Activated T-helper 1 cell treated with anti-CD3 and anti-CD28 coated beads, Interleukin-12 subunit alpha, Interleukin-12 subunit beta, Interleukin-2, Interleukin-4 antibody, amounts not matched to agents 30 ng/mL and 10 ng/mL and 1 ng/mL, durations not matched to agents 14 hours and 24 hours and 36 hours (primary cell): Measurements from ENCODE around the gene PADI2. TPM values are rescaled to one million over a fixed set of nuclear protein-coding genes. Genes with fewer than 3 reads are reported as not detected.

ENCODE experiments used
- DNase-seq: peaks from one replicate; pipeline ENCODE4 v3.0.0; 2021; ENCODE audit warnings: low spot score
- H3K27ac Mint-ChIP-seq: one replicate; pipeline ENCODE4 v1.8.0; 2021; ENCODE audit warnings: mild to moderate bottlenecking, mixed read lengths
- H3K27me3 Mint-ChIP-seq: one replicate; pipeline ENCODE4 v1.8.0; 2022; ENCODE audit warnings: mild to moderate bottlenecking, moderate library complexity, mixed read lengths; ENCODE audit not compliant: insufficient read depth
- H3K36me3 Mint-ChIP-seq: one replicate; pipeline ENCODE4 v1.8.0; 2021; ENCODE audit warnings: low read depth, mixed read lengths
- H3K4me1 Mint-ChIP-seq: one replicate; pipeline ENCODE4 v1.8.0; 2021; ENCODE audit warnings: low read depth, mixed read lengths
- H3K4me3 Mint-ChIP-seq: one replicate; pipeline ENCODE4 v1.8.0; 2021; ENCODE audit warnings: mild to moderate bottlenecking, moderate library complexity, mixed read lengths
- H3K9me3 Mint-ChIP-seq: one replicate; pipeline ENCODE4 v1.8.0; 2021; ENCODE audit warnings: mixed read lengths
- intact Hi-C: fragments of 100-400 bp; cut with micrococcal nuclease; formaldehyde crosslinking; loops from one replicate; pipeline ENCODE4 v1.15.1; 2024
- total RNA-seq: library from RNA; stranded (reverse); gene quantifications from 2 replicates; pipeline ENCODE4 v1.2.3, GENCODE V29; 2022

The PADI2 gene
- total RNA-seq, 1 donor from 2014 or later, result not detected

DNA sequence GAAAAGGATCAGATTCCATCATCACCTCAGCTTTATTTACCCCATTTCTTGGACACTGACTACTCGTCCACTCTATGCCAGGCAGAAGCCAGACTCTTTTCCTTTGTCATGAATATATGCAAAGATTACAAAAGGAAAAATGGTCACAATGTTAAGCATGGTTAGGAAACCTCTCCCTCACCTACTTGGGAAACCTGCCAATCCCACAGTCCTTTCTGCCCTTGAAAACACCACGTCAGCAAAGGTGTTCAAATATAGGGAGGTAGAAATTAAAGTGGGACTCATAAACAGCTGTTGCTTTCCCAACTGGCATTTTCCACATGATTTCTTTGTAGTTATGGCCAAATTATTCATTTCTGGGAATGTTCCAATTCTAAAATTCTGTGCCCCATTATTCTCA, 91.4 kb downstream of the PADI2 start:
- no peaks in the 10 kb centered on the region for H3K27me3 Mint-ChIP-seq
- no peak for DNase-seq
- intact Hi-C loops, result no loop called here
- no peaks in the 10 kb centered on the region for H3K9me3 Mint-ChIP-seq
- peaks cover 33% of the 10 kb centered on the region for H3K36me3 Mint-ChIP-seq
- no peak overlapping the region for H3K27ac Mint-ChIP-seq
- no peak overlapping the region for H3K4me3 Mint-ChIP-seq
- H3K4me1 Mint-ChIP-seq, result peaks cover 5% of the 10 kb centered on the region

DNA sequence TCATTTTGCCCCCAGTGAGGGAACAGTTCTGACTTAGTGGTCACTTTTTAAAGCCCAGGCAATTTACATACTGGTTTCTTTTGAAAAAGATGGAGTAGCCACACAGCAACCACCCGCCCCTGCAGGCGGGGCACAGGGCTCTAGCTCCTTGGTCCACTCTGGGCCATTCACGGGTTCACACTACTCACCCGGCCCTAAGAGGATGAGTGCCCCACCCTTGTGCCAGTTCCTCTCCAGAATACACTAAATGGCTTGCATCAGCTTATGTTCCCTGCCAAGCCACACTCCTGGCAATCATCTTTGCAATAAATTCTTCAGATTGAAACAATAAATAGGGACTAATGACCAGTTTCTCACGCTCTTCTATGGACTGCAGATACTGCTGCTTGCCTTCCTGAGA, 91.8 kb downstream of the PADI2 start:
- intact Hi-C loops, result no loop called here
- H3K4me3 Mint-ChIP-seq, result no peak overlapping the region
- H3K4me1 Mint-ChIP-seq, result peaks cover 8% of the 10 kb centered on the region
- no peaks in the 10 kb centered on the region for H3K27me3 Mint-ChIP-seq
- H3K27ac Mint-ChIP-seq, result no peak overlapping the region
- peaks cover 33% of the 10 kb centered on the region for H3K36me3 Mint-ChIP-seq
- H3K9me3 Mint-ChIP-seq, result no peaks in the 10 kb centered on the region
- DNase-seq, result no peak

DNA sequence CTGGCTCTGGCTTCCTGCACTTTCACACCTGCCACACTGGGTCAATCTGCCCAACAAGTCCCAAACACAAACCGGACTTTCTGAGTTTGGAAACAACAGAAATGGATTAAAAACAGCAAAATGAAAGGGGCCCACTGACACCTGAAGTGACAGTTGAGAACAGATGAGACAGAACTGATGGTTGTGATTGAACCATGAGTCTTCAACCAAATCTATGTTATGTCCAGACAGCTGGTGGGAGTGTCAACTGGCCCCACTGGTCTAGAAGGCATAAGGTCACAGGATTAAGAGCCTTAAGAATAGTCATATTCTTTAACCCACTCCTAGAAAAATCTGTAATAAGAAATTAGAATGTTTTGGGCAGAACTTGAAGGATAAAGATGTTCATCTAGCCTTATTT, 94.5 kb downstream of the PADI2 start:
- Mint-ChIP-seq H3K9me3 (no peaks in the 10 kb centered on the region), H3K36me3 (peaks cover 46% of the 10 kb centered on the region), H3K4me3 (no peak overlapping the region)

DNA sequence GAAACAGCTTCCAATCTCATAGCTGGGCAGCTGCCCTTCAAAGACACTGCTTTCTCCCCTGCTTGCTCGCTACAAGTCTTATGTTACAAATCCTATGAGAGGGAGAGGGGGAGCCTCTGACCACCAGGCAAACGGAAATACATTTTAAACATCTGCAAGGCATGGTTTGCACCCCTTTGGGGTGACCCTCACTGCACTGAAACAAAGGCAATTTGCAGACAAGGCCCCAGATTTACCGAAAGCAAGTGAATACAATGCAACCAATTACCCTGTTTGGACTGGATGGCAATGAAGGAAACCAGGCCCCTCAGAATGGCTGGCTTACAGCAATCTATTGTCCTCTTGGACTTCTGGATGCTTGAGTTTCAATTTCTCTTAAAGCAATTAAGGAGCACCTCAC, 95.7 kb downstream of the PADI2 start:
- no peak overlapping the region for H3K4me3 Mint-ChIP-seq
- DNase-seq, result no peak
- H3K27ac Mint-ChIP-seq, result no peak overlapping the region
- H3K4me1 Mint-ChIP-seq, result peaks cover 21% of the 10 kb centered on the region
- H3K27me3 Mint-ChIP-seq, result no peaks in the 10 kb centered on the region
- no peaks in the 10 kb centered on the region for H3K9me3 Mint-ChIP-seq
- intact Hi-C loops, result no loop called here
- H3K36me3 Mint-ChIP-seq, result peaks cover 49% of the 10 kb centered on the region

More for the DNA sequence above, 94.5 kb downstream of the PADI2 start:
- Mint-ChIP-seq H3K4me1 (peaks cover 10% of the 10 kb centered on the region), H3K27ac (no peak overlapping the region), H3K27me3 (no peaks in the 10 kb centered on the region)
- DNase-seq, result no peak
- intact Hi-C loops, result no loop called here

DNA sequence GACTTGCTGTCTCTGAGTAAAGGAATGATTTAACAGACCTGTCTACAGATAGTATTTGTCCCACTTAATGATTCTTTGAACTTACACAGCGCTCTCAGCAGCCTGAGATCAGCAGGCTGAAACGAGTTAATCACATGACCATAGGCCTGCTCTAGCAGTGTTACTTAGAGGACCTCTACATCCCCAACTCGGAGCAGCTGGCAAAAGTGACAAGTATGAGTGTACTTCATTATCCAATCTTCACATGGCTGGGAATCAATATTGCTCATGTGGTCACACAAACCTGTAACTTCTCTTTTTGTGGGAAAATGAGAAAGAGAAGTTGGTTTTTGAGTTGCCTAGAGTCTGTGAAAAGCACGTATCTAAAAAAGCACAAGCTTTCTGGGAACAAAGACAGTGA, 96.1 kb downstream of the PADI2 start:
- intact Hi-C loops, result no loop called here
- Mint-ChIP-seq H3K9me3 (no peaks in the 10 kb centered on the region), H3K27me3 (no peaks in the 10 kb centered on the region), H3K4me3 (no peak overlapping the region), H3K27ac (no peak overlapping the region), H3K36me3 (peaks cover 48% of the 10 kb centered on the region), H3K4me1 (peaks cover 21% of the 10 kb centered on the region)
- no peak for DNase-seq

DNA sequence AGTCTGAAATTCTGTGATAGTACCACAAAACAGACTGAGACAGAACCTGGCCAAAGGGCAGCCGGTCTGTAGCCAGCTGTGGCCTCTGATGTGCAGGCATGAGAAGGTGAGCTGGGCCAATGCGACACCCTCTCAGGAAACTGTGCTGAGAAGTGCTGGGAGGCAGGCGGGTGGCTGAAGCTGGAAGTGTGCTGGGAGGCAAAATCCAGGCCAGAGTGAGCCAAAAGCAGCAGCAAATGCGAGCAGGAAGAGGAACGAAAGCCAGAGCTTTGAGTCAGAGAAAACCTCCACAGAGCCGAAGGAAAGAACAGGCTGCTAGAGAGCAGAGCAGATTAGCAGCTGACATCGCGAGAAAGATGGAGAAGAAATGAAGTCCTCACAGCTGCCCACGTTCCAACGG, 97.4 kb downstream of the PADI2 start:
- intact Hi-C loops, result no loop called here
- H3K36me3 Mint-ChIP-seq, result peaks cover 40% of the 10 kb centered on the region
- H3K9me3 Mint-ChIP-seq, result no peaks in the 10 kb centered on the region
- DNase-seq, result no peak
- H3K27me3 Mint-ChIP-seq, result no peaks in the 10 kb centered on the region
- peaks cover 21% of the 10 kb centered on the region for H3K4me1 Mint-ChIP-seq
- H3K27ac Mint-ChIP-seq, result no peak overlapping the region
- H3K4me3 Mint-ChIP-seq, result no peak overlapping the region

DNA sequence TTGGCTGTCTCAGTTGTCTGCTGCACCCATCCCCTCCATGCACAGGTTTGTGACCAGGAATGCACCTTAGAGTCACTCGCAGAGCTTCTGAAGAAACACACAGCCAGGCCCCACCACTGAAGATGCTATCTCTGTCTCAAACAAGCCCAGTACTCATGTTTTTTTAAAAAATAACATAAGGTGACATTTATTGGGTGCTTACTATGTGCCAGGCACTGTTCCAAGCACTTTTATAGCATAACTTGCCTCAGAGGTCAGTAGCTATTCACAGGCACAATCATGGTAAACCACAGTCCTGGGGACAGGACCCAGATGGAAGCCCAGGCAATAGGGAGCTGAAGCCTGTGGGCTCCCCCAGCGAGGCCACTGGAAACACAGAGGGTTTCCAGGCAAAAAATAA, 98.7 kb downstream of the PADI2 start:
- H3K27me3 Mint-ChIP-seq, result no peaks in the 10 kb centered on the region
- peaks cover 39% of the 10 kb centered on the region for H3K36me3 Mint-ChIP-seq
- H3K4me1 Mint-ChIP-seq, result peaks cover 21% of the 10 kb centered on the region
- intact Hi-C loops, result no loop called here
- no peak for DNase-seq
- H3K9me3 Mint-ChIP-seq, result no peaks in the 10 kb centered on the region
- H3K27ac Mint-ChIP-seq, result no peak overlapping the region
- H3K4me3 Mint-ChIP-seq, result no peak overlapping the region

DNA sequence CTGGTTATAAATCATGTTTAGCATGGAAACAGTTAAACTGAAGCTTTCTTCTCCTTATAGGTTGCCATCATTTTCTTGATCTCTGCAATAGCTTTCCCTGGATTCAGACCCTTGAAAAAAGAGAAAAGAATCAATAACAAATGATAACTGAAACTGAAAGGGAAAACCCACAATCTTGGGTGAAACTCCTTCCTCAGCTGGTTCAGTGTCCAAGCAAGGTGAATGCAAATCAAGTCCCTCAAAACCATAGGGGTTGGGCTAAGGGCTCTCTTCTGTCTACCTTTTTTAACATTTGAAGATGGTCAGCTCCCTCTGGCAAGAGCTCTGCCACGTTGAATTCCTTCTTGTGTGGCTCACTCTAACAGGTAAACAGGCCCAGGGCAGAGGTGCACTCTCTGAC, 100.4 kb downstream of the PADI2 start:
- intact Hi-C loops, result no loop called here
- Mint-ChIP-seq H3K4me1 (peaks cover 26% of the 10 kb centered on the region), H3K27me3 (no peaks in the 10 kb centered on the region), H3K4me3 (no peak overlapping the region), H3K27ac (no peak overlapping the region), H3K9me3 (no peaks in the 10 kb centered on the region), H3K36me3 (peaks cover 31% of the 10 kb centered on the region)
- no peak for DNase-seq

DNA sequence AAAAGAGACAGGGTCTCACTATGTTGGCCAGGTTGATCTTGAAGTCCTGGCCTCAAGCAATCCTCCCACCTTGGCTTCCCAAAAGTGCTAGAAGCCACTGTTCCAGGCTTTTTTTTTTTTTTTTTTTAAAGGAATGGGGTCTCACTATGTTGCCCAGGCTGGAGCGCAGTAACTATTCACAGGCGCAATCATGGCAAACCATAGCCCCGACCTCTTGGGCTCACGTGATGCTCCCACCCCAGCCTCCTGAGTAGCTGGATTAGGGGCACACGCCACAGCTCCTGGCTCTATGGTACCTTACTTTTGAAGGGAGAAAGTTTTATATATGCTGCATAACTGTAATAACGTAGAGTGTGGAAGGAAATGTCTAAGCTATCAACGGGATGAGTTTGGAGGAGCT, 101.8 kb downstream of the PADI2 start:
- intact Hi-C loops, result no loop called here
- Mint-ChIP-seq H3K27ac (no peak overlapping the region), H3K27me3 (peaks cover 4% of the 10 kb centered on the region), H3K9me3 (no peaks in the 10 kb centered on the region), H3K4me1 (peaks cover 18% of the 10 kb centered on the region), H3K4me3 (no peak overlapping the region), H3K36me3 (peaks cover 28% of the 10 kb centered on the region)
- DNase-seq, result no peak

Other genes with a start within 250 kb of the PADI2 start
- 2,178 and 3,041 TPM in 2 replicates for gene RNU1-2, start 223.5 kb downstream of the PADI2 start, total RNA-seq
- gene CROCC, start 197.5 kb downstream of the PADI2 start, total RNA-seq, result 22.1 and 22.6 TPM in 2 replicates
- gene MFAP2, start 138.8 kb downstream of the PADI2 start, total RNA-seq, result not detected in 2 replicates
- gene ATP13A2, start 107.5 kb downstream of the PADI2 start, total RNA-seq, result 48.3 and 56.4 TPM in 2 replicates
- gene SDHB, start 65.4 kb downstream of the PADI2 start, total RNA-seq, result 131 and 137 TPM in 2 replicates
- gene PADI1, start 85.7 kb upstream of the PADI2 start, total RNA-seq, result not detected in 2 replicates
- not detected in 2 replicates for gene PADI3, start 129.6 kb upstream of the PADI2 start, total RNA-seq
- 0.17 TPM in 1 of 2 replicates, not detected in the other for gene PADI4, start 188.7 kb upstream of the PADI2 start, total RNA-seq